WERI-Rb-1 (cell line): ENCODE results near the gene APOBEC4.
"Not testable (repeated sequence)": the region's sequence is repeated elsewhere in the genome, so short reads cannot be mapped to it uniquely, and the experiment has no call there.

Source experiments
- DNase-seq: peaks from one replicate; pipeline ENCODE4 v3.0.0-alpha.2; 2020
- H3K27ac ChIP-seq: fragments of 250-450 bp; sonication (Bioruptor Pico); 2 replicates; pipeline ENCODE4 v1.5.1; 2020; ENCODE audit warnings: mild to moderate bottlenecking, moderate library complexity
- H3K27me3 ChIP-seq: fragments of 250-450 bp; sonication (Bioruptor Pico); 2 replicates; pipeline ENCODE4 v1.5.1; 2021; ENCODE audit warnings: mild to moderate bottlenecking, low read depth, moderate library complexity; ENCODE audit not compliant: insufficient read depth, severe bottlenecking
- H3K36me3 ChIP-seq: fragments of 250-450 bp; sonication (Bioruptor Pico); 2 replicates; pipeline ENCODE4 v1.5.1; 2020; ENCODE audit warnings: mild to moderate bottlenecking, moderate library complexity
- H3K4me3 ChIP-seq: 2 replicates; pipeline ENCODE4 v1.5.1; 2011; ENCODE audit warnings: low read depth, mild to moderate bottlenecking, control low read depth, low read length
- H3K9me3 ChIP-seq: fragments of 250-450 bp; sonication (Bioruptor Pico); 2 replicates; pipeline ENCODE4 v1.5.1; 2021; ENCODE audit warnings: mild to moderate bottlenecking, moderate library complexity; ENCODE audit not compliant: severe bottlenecking
- TF ChIP-seq, protein P1 (sequence below): IDR thresholded peaks from 2 replicates; pipeline ENCODE4 v1.5.1; 2011; ENCODE audit warnings: low read depth, mild to moderate bottlenecking, control low read depth, inconsistent platforms, low read length

APOBEC4 gene

DNA sequence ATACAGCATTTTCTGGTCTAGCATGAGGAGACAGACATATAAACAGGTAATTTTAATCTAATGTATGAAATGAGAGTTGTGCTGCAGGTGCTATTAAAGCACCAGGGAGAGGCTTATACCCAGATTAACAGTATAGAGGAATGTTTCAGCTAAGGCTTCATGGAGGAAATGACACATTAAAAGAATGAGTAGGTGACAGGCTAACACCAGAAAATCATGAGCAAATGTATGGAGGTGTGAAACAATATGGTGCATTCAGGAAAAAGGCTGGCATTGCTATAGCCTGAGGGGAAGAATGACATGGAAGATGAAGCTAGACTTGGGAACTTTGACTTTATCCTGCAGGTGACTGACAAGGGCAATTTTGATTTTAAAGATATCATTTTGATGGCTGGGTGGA is 24.6 kb downstream of the APOBEC4 start:
- H3K36me3 ChIP-seq, result peaks cover 35% of the 10 kb centered on the region
- TF ChIP-seq, protein P1, sequence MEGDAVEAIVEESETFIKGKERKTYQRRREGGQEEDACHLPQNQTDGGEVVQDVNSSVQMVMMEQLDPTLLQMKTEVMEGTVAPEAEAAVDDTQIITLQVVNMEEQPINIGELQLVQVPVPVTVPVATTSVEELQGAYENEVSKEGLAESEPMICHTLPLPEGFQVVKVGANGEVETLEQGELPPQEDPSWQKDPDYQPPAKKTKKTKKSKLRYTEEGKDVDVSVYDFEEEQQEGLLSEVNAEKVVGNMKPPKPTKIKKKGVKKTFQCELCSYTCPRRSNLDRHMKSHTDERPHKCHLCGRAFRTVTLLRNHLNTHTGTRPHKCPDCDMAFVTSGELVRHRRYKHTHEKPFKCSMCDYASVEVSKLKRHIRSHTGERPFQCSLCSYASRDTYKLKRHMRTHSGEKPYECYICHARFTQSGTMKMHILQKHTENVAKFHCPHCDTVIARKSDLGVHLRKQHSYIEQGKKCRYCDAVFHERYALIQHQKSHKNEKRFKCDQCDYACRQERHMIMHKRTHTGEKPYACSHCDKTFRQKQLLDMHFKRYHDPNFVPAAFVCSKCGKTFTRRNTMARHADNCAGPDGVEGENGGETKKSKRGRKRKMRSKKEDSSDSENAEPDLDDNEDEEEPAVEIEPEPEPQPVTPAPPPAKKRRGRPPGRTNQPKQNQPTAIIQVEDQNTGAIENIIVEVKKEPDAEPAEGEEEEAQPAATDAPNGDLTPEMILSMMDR, result no peak

DNA sequence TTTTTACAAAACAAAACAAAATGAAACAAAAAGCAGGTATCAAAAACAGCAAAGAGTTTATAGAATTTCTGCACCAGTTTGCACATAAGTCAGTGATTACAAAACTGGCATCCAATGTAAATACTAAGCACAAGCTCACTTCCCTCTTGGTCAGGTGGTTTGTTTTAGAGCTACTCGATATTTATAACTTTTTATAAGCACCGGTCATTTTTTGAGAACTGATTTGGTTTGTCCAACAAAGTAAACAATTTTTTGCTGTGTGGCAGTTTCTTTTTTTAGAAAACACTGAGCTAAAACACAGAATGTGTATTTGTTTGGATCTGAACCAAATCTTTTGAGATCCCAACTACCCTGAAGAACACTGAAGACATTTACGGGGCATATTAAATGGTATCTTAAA is 26.9 kb downstream of the APOBEC4 start:
- not testable (repeated sequence) for H3K4me3 ChIP-seq, H3K27ac ChIP-seq, DNase-seq, H3K27me3 ChIP-seq, H3K9me3 ChIP-seq
- H3K36me3 ChIP-seq, result peaks cover 35% of the 10 kb centered on the region

More for the DNA sequence above, 24.6 kb downstream of the APOBEC4 start:
- H3K9me3 ChIP-seq, result no peaks in the 10 kb centered on the region
- no peaks in the 10 kb centered on the region for H3K27me3 ChIP-seq
- H3K4me3 ChIP-seq, result no peak overlapping the region
- H3K27ac ChIP-seq, result no peak overlapping the region
- DNase-seq, result no peak

DNA sequence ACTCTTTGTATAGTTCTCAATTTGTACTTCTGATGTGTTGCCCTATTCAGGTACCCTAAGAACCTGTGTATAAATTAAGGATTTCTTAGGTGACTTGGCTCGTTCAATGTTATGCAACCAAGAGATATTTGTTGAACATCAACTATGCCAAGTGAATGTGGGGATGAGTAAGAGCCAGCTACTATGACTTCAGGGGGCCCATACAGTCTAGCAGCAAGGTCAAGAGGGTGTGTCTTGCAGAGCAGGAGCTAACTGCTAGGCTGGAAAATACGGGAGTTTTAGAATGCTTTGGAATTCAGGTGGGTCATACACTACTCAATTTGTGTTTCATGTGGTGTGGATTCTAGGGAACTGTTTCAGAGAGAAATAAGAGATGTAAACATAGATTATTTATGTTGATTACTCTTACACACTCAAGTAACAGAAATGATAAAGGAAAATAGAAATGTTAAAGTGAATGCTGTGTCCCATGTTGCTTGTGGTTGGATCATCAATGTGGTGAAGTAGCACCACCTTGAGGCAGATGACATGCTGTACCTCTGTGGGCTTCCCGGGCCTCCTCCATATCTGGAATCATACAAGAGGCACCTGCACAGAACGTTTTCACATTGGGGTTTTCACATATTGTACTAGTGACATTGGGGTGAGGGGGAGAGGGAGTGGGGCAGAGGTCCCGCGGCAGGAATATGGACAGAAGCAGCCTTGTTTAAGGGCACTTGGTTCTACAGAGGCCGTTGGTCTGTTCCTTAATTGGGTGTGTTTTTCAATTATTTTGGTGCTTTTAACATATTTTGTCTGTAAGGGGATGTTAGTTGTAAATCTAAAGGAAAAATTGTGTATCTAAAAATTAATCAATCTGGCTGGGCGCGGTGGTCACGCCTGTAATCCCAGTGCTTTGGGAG is 30.0 kb downstream of the APOBEC4 start:
- TF ChIP-seq, protein P1, result peak; percentile 84
- Histone ChIP-seq H3K4me3 (no peak overlapping the region), H3K27me3 (no peaks in the 10 kb centered on the region), H3K9me3 (no peaks in the 10 kb centered on the region), H3K36me3 (peaks cover 9% of the 10 kb centered on the region), H3K27ac (no peak overlapping the region)
- peak; percentile 61 for DNase-seq

DNA sequence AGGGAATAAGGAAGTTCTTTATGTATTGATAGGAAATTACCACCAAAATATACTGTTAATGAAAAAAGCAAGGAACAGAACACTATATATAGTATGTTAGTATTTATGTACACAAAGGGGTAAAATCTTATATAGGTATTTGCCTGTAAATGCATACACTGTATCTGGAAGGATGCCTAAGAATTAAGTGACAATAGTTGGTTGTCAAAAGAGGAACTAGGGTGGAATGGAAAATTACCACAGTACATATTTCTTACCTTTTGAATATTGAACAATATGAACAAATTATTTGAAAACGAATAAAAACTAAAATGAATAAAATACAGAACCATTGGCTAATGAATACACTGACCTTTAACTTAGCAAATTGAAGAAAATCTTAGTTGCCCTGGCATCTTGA is 31.1 kb downstream of the APOBEC4 start:
- Histone ChIP-seq H3K27me3 (no peaks in the 10 kb centered on the region), H3K36me3 (peaks cover 2% of the 10 kb centered on the region), H3K9me3 (no peaks in the 10 kb centered on the region), H3K27ac (no peak overlapping the region), H3K4me3 (no peak overlapping the region)
- DNase-seq, result no peak
- TF ChIP-seq, protein P1, result no peak

DNA sequence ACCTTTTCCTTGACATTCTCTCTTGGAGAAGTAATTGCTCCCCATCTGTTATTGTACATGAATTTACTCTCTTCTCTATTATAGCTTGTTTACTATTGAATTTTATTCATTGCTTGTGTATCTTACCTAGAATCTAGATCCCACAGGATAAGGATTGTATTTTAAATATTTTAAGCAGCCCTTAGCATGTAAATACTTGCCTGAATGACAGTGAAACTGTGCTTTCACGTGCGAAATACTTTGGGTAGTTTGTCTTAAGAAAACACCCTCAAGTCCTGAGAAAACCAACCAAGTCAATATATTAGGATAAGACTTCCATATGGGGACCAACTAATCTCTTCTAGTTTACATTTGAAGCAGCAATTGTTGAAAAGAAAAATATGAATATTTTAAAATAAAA is 32.8 kb downstream of the APOBEC4 start:
- no peak for DNase-seq
- H3K9me3 ChIP-seq, result no peaks in the 10 kb centered on the region
- TF ChIP-seq, protein P1, result no peak
- no peak overlapping the region for H3K4me3 ChIP-seq
- H3K27me3 ChIP-seq, result no peaks in the 10 kb centered on the region
- no peak overlapping the region for H3K27ac ChIP-seq
- H3K36me3 ChIP-seq, result no peaks in the 10 kb centered on the region

DNA sequence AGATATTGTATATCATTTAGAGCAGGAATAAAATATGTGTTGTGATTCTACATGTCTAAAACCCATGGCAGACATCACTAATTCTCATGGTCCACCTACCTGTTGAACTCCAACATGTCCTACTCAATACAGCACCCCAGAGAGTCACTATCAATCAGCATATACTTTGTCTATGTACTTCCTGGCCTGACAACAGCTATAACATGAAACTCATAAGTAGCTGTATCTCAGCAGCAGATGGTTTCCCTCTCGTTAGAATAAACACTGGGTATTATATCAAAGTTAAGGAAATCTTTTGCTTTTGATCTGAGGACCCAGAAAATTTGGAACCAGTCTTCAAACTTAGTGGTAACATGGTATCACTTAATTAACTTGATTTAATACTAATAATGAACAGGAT is 33.3 kb downstream of the APOBEC4 start:
- H3K4me3 ChIP-seq, result no peak overlapping the region
- H3K27ac ChIP-seq, result no peak overlapping the region
- no peaks in the 10 kb centered on the region for H3K36me3 ChIP-seq
- TF ChIP-seq, protein P1, result no peak
- no peak for DNase-seq
- H3K9me3 ChIP-seq, result no peaks in the 10 kb centered on the region
- H3K27me3 ChIP-seq, result no peaks in the 10 kb centered on the region

DNA sequence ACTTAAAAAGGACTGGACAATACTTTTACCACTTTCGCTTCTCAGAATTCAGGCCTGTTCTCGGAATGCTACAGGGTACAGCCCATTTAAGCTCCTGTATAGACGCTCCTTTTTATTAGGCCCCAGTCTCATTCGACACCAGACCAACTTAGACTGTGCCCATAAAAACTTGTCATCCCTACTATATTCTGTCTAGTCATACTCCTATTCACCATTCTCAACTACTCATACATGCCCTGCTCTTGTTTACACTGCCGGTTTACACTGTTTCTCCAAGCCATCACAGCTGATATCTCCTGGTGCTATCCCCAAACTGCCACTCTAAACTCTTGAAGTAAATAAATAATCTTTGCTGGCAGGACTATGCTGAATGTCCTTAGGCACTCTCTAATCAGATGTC is 34.9 kb downstream of the APOBEC4 start:
- not testable (repeated sequence) for H3K9me3 ChIP-seq, H3K27ac ChIP-seq, H3K36me3 ChIP-seq, DNase-seq, H3K4me3 ChIP-seq, H3K27me3 ChIP-seq

DNA sequence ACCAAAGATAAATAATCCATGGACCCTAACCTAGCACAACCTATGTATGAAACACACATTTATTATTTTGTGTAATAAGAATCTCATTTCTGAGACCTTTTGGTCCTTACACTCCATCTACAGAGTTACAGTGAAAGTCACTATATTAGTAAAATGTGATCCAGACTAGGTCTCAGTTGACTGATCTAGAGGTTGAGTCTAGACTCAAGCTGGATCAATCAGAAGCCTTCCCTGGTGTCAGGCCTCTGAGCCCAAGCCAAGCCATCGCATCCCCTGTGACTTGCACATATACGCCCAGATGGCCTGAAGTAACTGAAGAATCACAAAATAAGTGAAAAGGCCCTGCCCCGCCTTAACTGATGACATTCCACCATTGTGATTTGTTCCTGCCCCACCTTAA is 40.1 kb downstream of the APOBEC4 start:
- not testable (repeated sequence) for H3K27me3 ChIP-seq, H3K4me3 ChIP-seq, DNase-seq, H3K9me3 ChIP-seq, H3K36me3 ChIP-seq, H3K27ac ChIP-seq
